HG03520 (cell line): ENCODE measurements around the gene DTNA.

Experiments
- ATAC-seq: cut with Tn5 transposase; IDR thresholded peaks from one replicate; pipeline ENCODE4 v1.9.1; 2021; ENCODE audit warnings: mild to moderate bottlenecking, moderate library complexity; ENCODE audit not compliant: unreplicated experiment

DTNA gene

GRCh38 chr18:34847408-34847807, 137.3 kb downstream of the DTNA start:
- ATAC-seq, result no peak

GRCh38 chr18:34848156-34848555, 138.1 kb downstream of the DTNA start:
- no peak for ATAC-seq

- no peak for ATAC-seq
Measured at GRCh38 chr18:34848695-34849094, 138.6 kb downstream of the DTNA start.

GRCh38 chr18:34857320-34857719, 147.2 kb downstream of the DTNA start:
- ATAC-seq, result no peak

GRCh38 chr18:34858188-34858587, 148.1 kb downstream of the DTNA start:
- ATAC-seq, result no peak

- ATAC-seq, result no peak
Measured at GRCh38 chr18:34859496-34859895, 149.4 kb downstream of the DTNA start.

GRCh38 chr18:34862561-34862960, 152.5 kb downstream of the DTNA start:
- ATAC-seq, result no peak

- ATAC-seq, result no peak
Measured at GRCh38 chr18:34863702-34864101, 153.6 kb downstream of the DTNA start.

- no peak for ATAC-seq
Measured at GRCh38 chr18:34864836-34865497, 154.9 kb downstream of the DTNA start.

GRCh38 chr18:34866310-34866709, 156.2 kb downstream of the DTNA start:
- ATAC-seq, result no peak

- no peak for ATAC-seq
Measured at GRCh38 chr18:34866739-34867138, 156.6 kb downstream of the DTNA start.

- ATAC-seq, result no peak
Measured at GRCh38 chr18:34867520-34867919, 157.4 kb downstream of the DTNA start.

- ATAC-seq, result no peak
Measured at GRCh38 chr18:34870555-34871310, 160.6 kb downstream of the DTNA start.

- ATAC-seq, result no peak
Measured at GRCh38 chr18:34871435-34871834, 161.3 kb downstream of the DTNA start.

- no peak for ATAC-seq
Measured at GRCh38 chr18:34872066-34872465, 162.0 kb downstream of the DTNA start.

GRCh38 chr18:34873986-34874580, 164.0 kb downstream of the DTNA start:
- no peak for ATAC-seq

GRCh38 chr18:34875150-34875549, 165.1 kb downstream of the DTNA start:
- ATAC-seq, result no peak

- no peak for ATAC-seq
Measured at GRCh38 chr18:34880403-34880802, 170.3 kb downstream of the DTNA start.

- no peak for ATAC-seq
Measured at GRCh38 chr18:34880882-34881834, 171.1 kb downstream of the DTNA start.

GRCh38 chr18:34884436-34884835, 174.3 kb downstream of the DTNA start:
- no peak for ATAC-seq

GRCh38 chr18:34886177-34886576, 176.1 kb downstream of the DTNA start:
- ATAC-seq, result no peak
